C4-2B (cell line): Measurements from ENCODE around the gene KCTD5.

Experiments
- H3K27ac ChIP-seq: fragments of 450-650 bp; 2 replicates; pipeline ENCODE4 v1.5.1; 2017
- CTCF ChIP-seq: fragments of 450-650 bp; conservative IDR thresholded peaks from 2 replicates; pipeline ENCODE4 v1.5.1; 2017; ENCODE audit warnings: mild to moderate bottlenecking
- ZFX ChIP-seq: fragments of 450-650 bp; IDR thresholded peaks from 2 replicates; pipeline ENCODE4 v1.6.1; 2017

The KCTD5 gene

GRCh38 chr16:2753733-2754020 lies 71.4 kb downstream of the KCTD5 start:
- H3K27ac ChIP-seq = peak overlapping the region; percentile 87
- TF ChIP-seq ZFX (no peak), CTCF (no peak)

GRCh38 chr16:2755158-2755557 lies 72.8 kb downstream of the KCTD5 start:
- H3K27ac ChIP-seq = no peak overlapping the region
- TF ChIP-seq CTCF = no peak
- TF ChIP-seq ZFX = no peak

GRCh38 chr16:2756288-2757015 lies 74.1 kb downstream of the KCTD5 start:
- peak overlapping the region; percentile 2; the same call in 1 of the 2 replicates for H3K27ac ChIP-seq
- TF ChIP-seq CTCF = no peak
- no peak for TF ChIP-seq ZFX

GRCh38 chr16:2757344-2757743 lies 75.0 kb downstream of the KCTD5 start:
- no peak overlapping the region for H3K27ac ChIP-seq
- TF ChIP-seq CTCF (no peak), ZFX (no peak)
